HG03139 (cell line): ENCODE data around the gene HS3ST4.

Source experiments
- ATAC-seq: cut with Tn5 transposase; IDR thresholded peaks from one replicate; pipeline ENCODE4 v1.9.1; 2021; ENCODE audit not compliant: unreplicated experiment

The HS3ST4 gene

GRCh38 chr16:26158142-26158759 is 466.5 kb downstream of the HS3ST4 start:
- no peak for ATAC-seq

GRCh38 chr16:26161461-26162180 is 469.9 kb downstream of the HS3ST4 start:
- no peak for ATAC-seq

- ATAC-seq = no peak
Measured at GRCh38 chr16:26169473-26169872, 477.7 kb downstream of the HS3ST4 start.

- ATAC-seq = no peak
Measured at GRCh38 chr16:26175944-26176343, 484.2 kb downstream of the HS3ST4 start.

- ATAC-seq = no peak
Measured at GRCh38 chr16:26177438-26177837, 485.7 kb downstream of the HS3ST4 start.

GRCh38 chr16:26178298-26178697 is 486.5 kb downstream of the HS3ST4 start:
- ATAC-seq = no peak

GRCh38 chr16:26186091-26186615 is 494.4 kb downstream of the HS3ST4 start:
- ATAC-seq = no peak
